Measurements from ENCODE around the gene SP5. TPM values are rescaled to one million over a fixed set of nuclear protein-coding genes. Genes with fewer than 3 reads are reported as not detected.
"Not testable (repeated sequence)": the region's sequence is repeated elsewhere in the genome, so short reads cannot be mapped to it uniquely, and the experiment has no call there.

The SP5 gene
- total RNA-seq: 0.44 TPM
- long read RNA-seq: 0 reads

DNA sequence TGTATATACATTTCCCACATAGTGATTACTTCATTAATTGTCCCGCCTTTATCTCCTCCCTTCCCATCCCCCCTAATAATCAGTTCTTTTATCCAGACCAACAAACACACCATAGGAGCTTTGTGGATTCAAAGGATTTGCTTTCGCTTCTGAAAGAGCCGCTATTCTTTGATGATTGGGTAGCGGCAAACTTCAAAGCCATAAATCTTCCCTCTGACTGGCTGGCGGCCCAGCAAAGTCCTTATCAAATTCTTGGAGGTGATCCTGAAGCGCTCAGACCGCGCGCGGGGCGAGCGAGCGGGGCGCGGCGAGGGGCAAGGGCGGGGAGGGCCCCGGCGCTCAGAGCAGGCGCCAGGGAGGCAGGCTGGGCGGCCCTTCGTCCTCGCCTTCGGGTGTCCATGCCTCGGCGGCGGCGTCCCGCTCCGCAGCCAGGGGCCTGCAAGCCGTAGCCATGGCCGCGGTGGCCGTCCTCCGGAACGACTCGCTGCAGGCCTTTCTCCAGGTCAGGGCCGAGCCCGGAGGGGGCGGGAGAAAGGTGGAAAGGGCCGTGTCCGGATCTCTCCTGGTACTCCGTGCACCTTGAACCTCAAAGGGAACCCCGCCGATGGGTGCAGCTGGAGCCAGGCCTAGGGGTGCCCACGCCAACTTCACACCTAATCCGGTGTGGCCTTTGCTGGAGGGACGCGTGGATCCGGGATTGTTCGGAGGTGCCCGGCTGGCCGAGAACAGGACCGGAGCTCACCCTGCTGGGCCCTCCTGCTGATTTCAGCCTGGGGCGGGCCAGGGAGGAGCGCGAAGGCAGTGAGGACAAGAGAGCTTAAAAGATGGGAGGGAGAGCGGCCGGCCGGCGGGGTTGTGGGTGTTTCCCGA lies at the start of gene SP5:
SP5 (plus strand) TSS at position 276 of the 870 bp plus-strand sequence; CDS start at position 452, 176 bp downstream.
- TF ChIP-seq, protein P1, sequence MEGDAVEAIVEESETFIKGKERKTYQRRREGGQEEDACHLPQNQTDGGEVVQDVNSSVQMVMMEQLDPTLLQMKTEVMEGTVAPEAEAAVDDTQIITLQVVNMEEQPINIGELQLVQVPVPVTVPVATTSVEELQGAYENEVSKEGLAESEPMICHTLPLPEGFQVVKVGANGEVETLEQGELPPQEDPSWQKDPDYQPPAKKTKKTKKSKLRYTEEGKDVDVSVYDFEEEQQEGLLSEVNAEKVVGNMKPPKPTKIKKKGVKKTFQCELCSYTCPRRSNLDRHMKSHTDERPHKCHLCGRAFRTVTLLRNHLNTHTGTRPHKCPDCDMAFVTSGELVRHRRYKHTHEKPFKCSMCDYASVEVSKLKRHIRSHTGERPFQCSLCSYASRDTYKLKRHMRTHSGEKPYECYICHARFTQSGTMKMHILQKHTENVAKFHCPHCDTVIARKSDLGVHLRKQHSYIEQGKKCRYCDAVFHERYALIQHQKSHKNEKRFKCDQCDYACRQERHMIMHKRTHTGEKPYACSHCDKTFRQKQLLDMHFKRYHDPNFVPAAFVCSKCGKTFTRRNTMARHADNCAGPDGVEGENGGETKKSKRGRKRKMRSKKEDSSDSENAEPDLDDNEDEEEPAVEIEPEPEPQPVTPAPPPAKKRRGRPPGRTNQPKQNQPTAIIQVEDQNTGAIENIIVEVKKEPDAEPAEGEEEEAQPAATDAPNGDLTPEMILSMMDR (IDR thresholded peaks at IDR 0.05; ENCODE audit: borderline replicate concordance): no peak
- Histone ChIP-seq H3K4me1 (peaks cover 53% of the 10 kb centered on the region), H3K9me3 (replicated peaks) (no peaks in the 10 kb centered on the region), H3K4me3 (peak within 1 kb of the TSS; percentile 70), H3K27me3 (ENCODE audit: low read depth) (peaks cover 100% of the 10 kb centered on the region), H3K36me3 (no peaks in the 10 kb centered on the region), H3K27ac (replicated peaks) (peak within 1 kb of the TSS; percentile 9)
- DNase-seq: peak; percentile 25
- intact Hi-C loops (cut with micrococcal nuclease): no loop called here

DNA sequence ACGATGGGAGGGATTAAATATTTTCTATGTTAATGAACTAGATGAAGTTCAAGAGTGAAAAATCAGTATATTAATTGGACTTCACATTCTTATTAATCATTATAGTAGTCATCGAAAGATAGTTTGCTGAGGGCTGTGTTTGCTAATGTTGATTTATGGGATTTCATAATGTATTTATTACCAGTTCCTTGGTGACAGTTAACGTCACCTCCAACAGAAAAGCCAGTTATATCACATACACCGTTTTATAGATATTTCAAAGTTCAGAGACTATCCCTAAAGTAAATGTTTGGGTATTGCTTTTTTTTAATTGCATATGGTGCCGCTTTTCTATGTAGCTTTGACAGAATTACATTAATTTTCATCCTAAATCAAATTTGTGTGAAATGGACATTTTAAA lies 49.4 kb upstream of the SP5 start:
- H3K4me3 ChIP-seq: no peak overlapping the region
- H3K9me3 ChIP-seq (replicated peaks): no peaks in the 10 kb centered on the region
- no peak for DNase-seq
- H3K27ac ChIP-seq (replicated peaks): no peak overlapping the region
- H3K27me3 ChIP-seq (ENCODE audit: low read depth): peaks cover 18% of the 10 kb centered on the region
- TF ChIP-seq, protein P1 (IDR thresholded peaks at IDR 0.05; ENCODE audit: borderline replicate concordance): no peak
- intact Hi-C loops (cut with micrococcal nuclease): no loop called here
- H3K36me3 ChIP-seq: no peaks in the 10 kb centered on the region
- no peaks in the 10 kb centered on the region for H3K4me1 ChIP-seq

DNA sequence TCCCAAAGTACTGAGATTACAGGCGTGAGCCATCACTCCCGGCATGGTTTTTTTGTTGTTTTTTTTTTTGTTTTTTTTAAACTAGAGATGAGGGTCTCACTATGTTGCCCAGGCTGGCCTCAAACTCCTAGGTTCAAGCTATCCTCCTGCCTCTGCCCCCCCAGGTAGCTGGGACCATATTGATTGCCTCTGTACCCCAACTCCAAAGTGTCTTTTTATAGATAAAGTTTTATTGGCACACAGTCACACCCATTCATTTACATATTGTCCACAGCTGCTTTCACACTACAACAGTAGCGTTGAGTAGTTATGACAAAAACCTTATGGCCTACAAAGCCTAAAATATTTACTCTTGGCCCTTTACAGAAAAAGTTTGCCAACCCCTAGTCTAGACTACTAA lies 45.2 kb upstream of the SP5 start:
- Histone ChIP-seq H3K4me3 (no peak overlapping the region), H3K9me3 (replicated peaks) (no peaks in the 10 kb centered on the region), H3K4me1 (no peaks in the 10 kb centered on the region), H3K27ac (replicated peaks) (no peak overlapping the region), H3K27me3 (ENCODE audit: low read depth) (peaks cover 15% of the 10 kb centered on the region), H3K36me3 (no peaks in the 10 kb centered on the region)
- TF ChIP-seq, protein P1 (IDR thresholded peaks at IDR 0.05; ENCODE audit: borderline replicate concordance): no peak
- no peak for DNase-seq
- intact Hi-C loops (cut with micrococcal nuclease): no loop called here

DNA sequence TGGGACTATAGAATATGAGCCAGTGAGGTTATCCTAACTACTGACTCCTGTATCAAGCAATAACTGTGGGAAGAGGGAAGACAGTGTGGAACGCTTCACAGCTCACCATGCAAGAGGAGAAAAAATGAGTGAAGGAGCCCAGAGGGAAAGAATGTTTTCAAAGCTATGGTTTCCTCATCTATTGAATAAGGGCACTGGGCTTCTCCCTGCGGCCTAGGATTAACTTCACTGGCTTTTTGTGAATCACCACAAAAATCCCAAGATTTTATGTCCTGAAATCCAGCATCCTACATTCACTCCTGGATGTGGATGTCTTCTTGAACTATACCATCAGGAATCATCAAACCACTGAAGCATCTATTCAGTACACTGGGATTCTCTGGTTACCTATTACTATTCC lies 44.5 kb upstream of the SP5 start:
- TF ChIP-seq, protein P1 (IDR thresholded peaks at IDR 0.05; ENCODE audit: borderline replicate concordance): no peak
- intact Hi-C loops (cut with micrococcal nuclease): no loop called here
- no peak overlapping the region for H3K4me3 ChIP-seq
- no peaks in the 10 kb centered on the region for H3K36me3 ChIP-seq
- H3K4me1 ChIP-seq: no peaks in the 10 kb centered on the region
- H3K27ac ChIP-seq (replicated peaks): no peak overlapping the region
- no peaks in the 10 kb centered on the region for H3K9me3 ChIP-seq (replicated peaks)
- DNase-seq: no peak
- H3K27me3 ChIP-seq (ENCODE audit: low read depth): peaks cover 15% of the 10 kb centered on the region

DNA sequence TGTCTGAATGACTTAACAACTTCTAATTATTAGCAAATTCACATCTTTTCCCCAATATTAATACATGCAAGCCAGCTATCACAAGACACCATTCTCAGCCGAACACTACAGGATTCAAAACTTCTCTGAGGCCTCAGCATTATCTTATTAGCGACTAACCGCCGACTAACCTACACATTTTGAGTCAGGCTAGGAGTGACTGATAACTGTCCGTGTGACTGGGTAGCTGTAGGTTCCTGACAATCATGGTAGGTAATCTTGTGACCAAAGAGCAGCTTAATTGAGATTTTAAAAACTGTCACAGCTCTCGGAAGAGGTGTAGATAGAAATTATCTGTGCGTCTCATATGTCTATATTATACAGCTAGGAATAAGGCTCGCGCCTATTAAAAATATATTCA lies 44.1 kb upstream of the SP5 start:
- Histone ChIP-seq H3K36me3 (no peaks in the 10 kb centered on the region), H3K27ac (replicated peaks) (no peak overlapping the region), H3K4me3 (no peak overlapping the region), H3K27me3 (ENCODE audit: low read depth) (peaks cover 15% of the 10 kb centered on the region), H3K9me3 (replicated peaks) (no peaks in the 10 kb centered on the region), H3K4me1 (no peaks in the 10 kb centered on the region)
- intact Hi-C loops (cut with micrococcal nuclease): no loop called here
- TF ChIP-seq, protein P1 (IDR thresholded peaks at IDR 0.05; ENCODE audit: borderline replicate concordance): no peak
- no peak for DNase-seq

DNA sequence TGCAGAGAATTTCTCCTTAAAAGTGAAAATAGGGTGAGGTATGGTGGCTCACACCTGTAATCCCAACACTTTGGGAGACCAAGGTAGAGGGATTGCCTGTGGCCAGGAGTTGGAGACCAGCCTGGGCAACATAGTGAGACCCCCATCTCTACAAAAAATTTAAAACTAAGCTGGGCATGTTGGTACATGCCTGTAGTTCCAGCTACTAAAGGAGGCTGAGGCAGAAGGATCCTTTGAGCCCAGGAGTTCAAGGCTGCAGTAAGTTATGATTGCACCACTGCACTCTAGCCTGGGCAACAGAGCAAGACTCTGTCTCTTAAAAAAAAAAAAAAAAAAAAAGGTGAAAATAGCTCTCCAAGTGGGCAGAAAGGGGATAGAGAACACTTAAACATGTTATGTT lies 40.9 kb upstream of the SP5 start:
- intact Hi-C loops (cut with micrococcal nuclease); H3K4me3 ChIP-seq; H3K4me1 ChIP-seq; H3K9me3 ChIP-seq (replicated peaks); H3K36me3 ChIP-seq; H3K27me3 ChIP-seq (ENCODE audit: low read depth); H3K27ac ChIP-seq (replicated peaks); DNase-seq: not testable (repeated sequence)
